Karpas-422 (cell line): ENCODE results near the gene ZNF384. TPM values are rescaled to one million over a fixed set of nuclear protein-coding genes. Genes with fewer than 3 reads are reported as not detected.

Experiments used
- DNase-seq: peaks from one replicate; pipeline ENCODE4 v3.0.0-alpha.2; 2015
- H2AFZ ChIP-seq: fragments of 200-600 bp; sonication (generic); 2 replicates; pipeline ENCODE4 v1.6.1; 2014; ENCODE audit warnings: antibody characterized with exemption, low read length, mixed read lengths
- H3K27ac ChIP-seq: fragments of 200-600 bp; sonication (generic); 2 replicates; pipeline ENCODE4 v1.5.1; 2014; ENCODE audit warnings: mild to moderate bottlenecking, low read length, moderate library complexity
- H3K27me3 ChIP-seq: fragments of 200-600 bp; sonication (generic); 2 replicates; pipeline ENCODE4 v1.6.1; 2014; ENCODE audit warnings: low read length, mixed read lengths
- H3K36me3 ChIP-seq: fragments of 200-600 bp; sonication (generic); 2 replicates; pipeline ENCODE4 v1.6.1; 2014; ENCODE audit warnings: low read length, mixed read lengths; ENCODE audit not compliant: insufficient read depth
- H3K4me1 ChIP-seq: fragments of 200-600 bp; sonication (generic); 2 replicates; pipeline ENCODE4 v1.6.1; 2014; ENCODE audit warnings: mild to moderate bottlenecking, low read length, mixed read lengths
- H3K4me2 ChIP-seq: fragments of 200-600 bp; sonication (generic); 2 replicates; pipeline ENCODE4 v1.6.1; 2014; ENCODE audit warnings: low read length, low read depth, mild to moderate bottlenecking; ENCODE audit not compliant: poor library complexity, severe bottlenecking
- H3K4me3 ChIP-seq: fragments of 200-600 bp; sonication (generic); 2 replicates; pipeline ENCODE4 v1.5.1; 2014; ENCODE audit warnings: mild to moderate bottlenecking, antibody characterized with exemption, low read length, mixed read lengths
- H3K79me2 ChIP-seq: fragments of 200-600 bp; sonication (generic); 2 replicates; pipeline ENCODE4 v1.6.1; 2014; ENCODE audit warnings: mild to moderate bottlenecking, low read length, mixed read lengths
- H3K9ac ChIP-seq: fragments of 200-600 bp; sonication (generic); 2 replicates; pipeline ENCODE4 v1.6.0; 2014; ENCODE audit warnings: low read length
- H3K9me2 ChIP-seq: fragments of 200-600 bp; sonication (generic), shearing (Covaris generic); replicated peaks from 2 replicates; pipeline ENCODE4 v1.6.0; 2014; ENCODE audit warnings: mild to moderate bottlenecking, low read length, moderate library complexity; ENCODE audit not compliant: insufficient read depth
- H3K9me3 ChIP-seq: fragments of 300-700, 200-600 bp; sonication (generic); 2 replicates; pipeline ENCODE4 v1.6.1; 2014; ENCODE audit warnings: low read length, mixed read lengths
- H4K20me1 ChIP-seq: fragments of 200-600 bp; sonication (generic); 2 replicates; pipeline ENCODE4 v1.6.1; 2014; ENCODE audit warnings: mild to moderate bottlenecking, antibody characterized with exemption, low read length, low read depth; ENCODE audit not compliant: insufficient read depth
- total RNA-seq: library from RNA; depleted of rRNA; stranded (reverse); fragments of >200 nt; shearing (Covaris generic); gene quantifications from 2 replicates; pipeline ENCODE4 v1.2.3, GENCODE V29; 2014; ENCODE audit warnings: low replicate concordance

The ZNF384 gene
- total RNA-seq, 1 experiment from 2014 or later = 35.5 TPM

DNA sequence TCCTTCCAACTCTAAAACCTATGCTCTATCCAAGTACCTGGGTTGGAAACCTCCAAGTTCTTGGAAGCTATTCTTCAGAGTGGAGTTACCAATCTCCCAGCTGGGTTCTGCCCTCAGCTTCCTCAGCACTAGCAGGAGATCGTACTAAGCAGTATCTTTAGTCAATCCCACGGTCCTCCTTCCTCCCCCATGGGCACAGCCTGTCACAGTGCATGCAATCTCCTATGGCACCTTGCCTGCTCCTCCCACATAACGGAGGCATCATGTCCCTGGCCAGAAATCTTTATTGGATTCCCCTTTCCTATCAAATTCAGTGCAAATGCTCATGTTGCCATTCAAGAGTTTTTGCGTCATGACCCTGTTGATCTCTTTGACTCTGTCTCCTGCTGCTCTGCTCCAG, 48.0 kb downstream of the ZNF384 start:
- Histone ChIP-seq H3K4me3 (no peak overlapping the region), H3K27me3 (no peaks in the 10 kb centered on the region), H3K27ac (no peak overlapping the region), H3K9me3 (no peaks in the 10 kb centered on the region), H3K9me2 (no peaks in the 10 kb centered on the region), H3K79me2 (no peaks in the 10 kb centered on the region), H4K20me1 (no peaks in the 10 kb centered on the region), H3K36me3 (peaks cover 6% of the 10 kb centered on the region; the same call in 1 of the 2 replicates), H3K9ac (no peak overlapping the region), H2AFZ (no peak overlapping the region), H3K4me2 (no peak overlapping the region), H3K4me1 (peaks cover 5% of the 10 kb centered on the region)
- no peak for DNase-seq

DNA sequence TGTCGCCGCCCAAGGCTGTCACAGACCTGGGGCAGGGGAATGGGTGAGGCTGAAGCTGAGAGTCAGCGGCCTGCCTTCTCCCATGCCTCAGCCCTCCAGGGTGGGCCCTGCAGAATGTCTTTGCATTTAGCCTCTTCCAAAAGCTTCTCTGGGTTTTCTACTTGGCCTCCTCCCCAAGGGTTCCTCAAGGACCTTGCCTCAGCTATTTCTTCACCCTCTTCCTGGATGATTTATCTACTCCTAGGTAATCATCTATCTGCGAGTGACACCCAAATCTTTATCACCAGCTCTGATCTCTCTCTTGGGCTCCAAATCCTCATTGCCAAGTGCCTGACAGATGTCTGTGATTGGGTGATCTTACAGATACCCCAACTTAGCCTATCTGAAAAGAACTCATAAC, 48.7 kb downstream of the ZNF384 start:
- Histone ChIP-seq H3K79me2 (no peaks in the 10 kb centered on the region), H3K4me3 (no peak overlapping the region), H3K4me2 (no peak overlapping the region), H3K9me3 (no peaks in the 10 kb centered on the region), H3K9ac (no peak overlapping the region), H3K4me1 (peaks cover 12% of the 10 kb centered on the region), H4K20me1 (no peaks in the 10 kb centered on the region), H3K27ac (no peak overlapping the region), H3K9me2 (no peaks in the 10 kb centered on the region), H2AFZ (no peak overlapping the region), H3K36me3 (peaks cover 6% of the 10 kb centered on the region; the same call in 1 of the 2 replicates), H3K27me3 (no peaks in the 10 kb centered on the region)
- DNase-seq = no peak

DNA sequence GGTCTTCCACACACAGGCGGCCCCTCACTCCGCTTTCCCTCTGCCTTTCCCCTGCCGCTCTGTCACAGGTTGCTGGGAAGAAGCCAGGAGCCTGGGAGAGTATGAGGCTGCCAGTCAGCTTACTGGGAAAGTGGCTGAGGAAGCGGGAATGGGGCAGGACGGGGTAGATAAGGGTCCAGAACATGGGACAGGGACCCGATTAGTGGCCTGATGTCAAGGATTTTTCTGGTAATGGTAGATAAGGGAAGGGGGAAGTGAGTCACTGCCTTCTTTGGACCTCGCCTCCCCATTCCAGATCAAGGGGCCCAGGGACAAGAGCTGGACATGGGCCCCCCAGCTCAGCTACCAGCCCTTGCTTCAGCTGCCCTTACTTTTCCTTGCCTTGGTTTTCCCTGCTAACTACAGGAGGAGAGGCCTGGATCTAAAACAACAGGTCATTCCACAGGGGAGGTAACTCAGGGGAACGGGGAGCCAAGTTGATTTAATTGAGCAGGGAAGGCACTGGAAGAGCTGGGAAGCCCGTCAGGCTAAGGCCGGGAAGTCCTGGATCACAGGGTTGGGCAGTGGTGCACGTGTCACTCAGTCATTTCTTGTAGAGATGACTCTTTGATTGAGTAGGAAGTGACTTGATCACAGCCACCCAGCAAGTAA, 49.9 kb downstream of the ZNF384 start:
- H3K4me2 ChIP-seq = no peak overlapping the region
- no peak overlapping the region for H3K4me3 ChIP-seq
- H3K27me3 ChIP-seq = no peaks in the 10 kb centered on the region
- peaks cover 16% of the 10 kb centered on the region for H3K4me1 ChIP-seq
- no peaks in the 10 kb centered on the region for H4K20me1 ChIP-seq
- no peaks in the 10 kb centered on the region for H3K9me3 ChIP-seq
- no peak for DNase-seq
- H3K27ac ChIP-seq = no peak overlapping the region
- no peaks in the 10 kb centered on the region for H3K79me2 ChIP-seq
- peaks cover 6% of the 10 kb centered on the region; the same call in 1 of the 2 replicates for H3K36me3 ChIP-seq
- no peak overlapping the region for H2AFZ ChIP-seq
- no peak overlapping the region for H3K9ac ChIP-seq
- no peaks in the 10 kb centered on the region for H3K9me2 ChIP-seq

DNA sequence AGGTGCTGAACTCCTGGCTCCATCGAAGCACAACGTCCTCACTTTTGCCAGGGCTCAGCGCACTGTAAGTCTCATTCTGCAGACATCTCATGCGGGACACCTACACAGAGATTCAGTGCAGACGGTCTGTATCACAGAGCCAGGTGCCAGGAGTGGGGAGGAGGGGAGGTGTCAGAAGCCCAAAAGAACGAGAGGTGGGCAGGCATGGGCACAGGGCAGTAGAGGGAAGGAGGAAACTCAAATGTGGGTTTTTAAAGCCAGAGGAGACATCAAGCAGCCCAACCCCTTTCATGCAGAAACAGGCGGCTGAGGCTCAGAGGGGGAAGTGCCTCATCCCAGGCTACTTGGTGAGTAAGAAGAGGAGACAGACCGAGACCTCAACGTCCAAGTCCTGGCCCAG, 50.9 kb downstream of the ZNF384 start:
- no peak overlapping the region for H3K9ac ChIP-seq
- no peaks in the 10 kb centered on the region for H3K9me3 ChIP-seq
- H3K36me3 ChIP-seq = no peaks in the 10 kb centered on the region
- no peak overlapping the region for H3K27ac ChIP-seq
- H2AFZ ChIP-seq = no peak overlapping the region; the same call in 1 of the 2 replicates
- H3K27me3 ChIP-seq = no peaks in the 10 kb centered on the region
- no peaks in the 10 kb centered on the region for H4K20me1 ChIP-seq
- peaks cover 20% of the 10 kb centered on the region for H3K4me1 ChIP-seq
- H3K4me2 ChIP-seq = no peak overlapping the region
- no peaks in the 10 kb centered on the region for H3K79me2 ChIP-seq
- no peak overlapping the region for H3K4me3 ChIP-seq
- DNase-seq = no peak
- no peaks in the 10 kb centered on the region for H3K9me2 ChIP-seq

DNA sequence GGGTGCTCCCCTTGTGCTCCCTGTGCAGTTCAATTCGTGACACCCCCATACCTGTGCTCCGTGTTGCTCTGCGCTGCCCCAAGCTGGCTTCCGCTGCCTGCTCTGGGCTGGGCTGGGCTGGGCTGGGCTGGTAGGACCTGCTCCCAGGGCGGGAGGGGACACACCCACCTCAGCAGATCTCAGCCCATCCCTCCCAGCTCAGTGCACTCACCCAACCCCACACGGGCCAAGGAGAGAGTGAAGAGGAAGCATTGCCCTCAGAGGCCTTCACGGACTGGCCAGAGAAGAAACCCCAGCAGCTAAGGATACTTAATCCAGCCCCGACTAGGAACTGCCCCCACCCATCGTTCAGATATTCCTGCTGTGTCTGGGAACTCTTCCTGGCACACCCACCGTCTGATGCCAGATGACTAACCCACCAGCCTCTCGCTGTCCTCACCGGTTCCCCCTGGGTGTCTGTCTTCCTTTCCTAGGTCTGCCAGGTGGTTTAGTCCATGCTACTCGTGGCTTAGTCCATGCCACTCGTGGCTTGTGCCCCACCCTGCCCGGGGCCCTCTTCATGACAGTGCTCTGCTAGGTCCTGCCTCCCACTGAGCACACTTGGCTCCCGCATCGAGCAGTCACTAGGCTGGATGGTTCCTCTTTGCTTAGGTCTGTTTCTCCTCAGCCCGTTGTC, 53.2 kb downstream of the ZNF384 start, which contains the start of gene LPAR5:
TSS of gene LPAR5 (minus strand) at position 104 of the 676 bp plus-strand sequence. CDS start 14,711 bp downstream, outside the sequence.
- Histone ChIP-seq H3K9ac (peak within 1 kb of the TSS; percentile 41), H3K9me2 (no peaks in the 10 kb centered on the region), H3K4me1 (peaks cover 44% of the 10 kb centered on the region), H3K9me3 (no peaks in the 10 kb centered on the region), H3K4me2 (peak within 1 kb of the TSS; percentile 54), H3K27me3 (no peaks in the 10 kb centered on the region), H3K36me3 (no peaks in the 10 kb centered on the region), H3K4me3 (peak within 1 kb of the TSS; percentile 53; the same call in 1 of the 2 replicates), H3K79me2 (peaks cover 8% of the 10 kb centered on the region), H2AFZ (no peak within 1 kb of the TSS), H3K27ac (no peak within 1 kb of the TSS), H4K20me1 (no peaks in the 10 kb centered on the region)
- peak; percentile 70 for DNase-seq

DNA sequence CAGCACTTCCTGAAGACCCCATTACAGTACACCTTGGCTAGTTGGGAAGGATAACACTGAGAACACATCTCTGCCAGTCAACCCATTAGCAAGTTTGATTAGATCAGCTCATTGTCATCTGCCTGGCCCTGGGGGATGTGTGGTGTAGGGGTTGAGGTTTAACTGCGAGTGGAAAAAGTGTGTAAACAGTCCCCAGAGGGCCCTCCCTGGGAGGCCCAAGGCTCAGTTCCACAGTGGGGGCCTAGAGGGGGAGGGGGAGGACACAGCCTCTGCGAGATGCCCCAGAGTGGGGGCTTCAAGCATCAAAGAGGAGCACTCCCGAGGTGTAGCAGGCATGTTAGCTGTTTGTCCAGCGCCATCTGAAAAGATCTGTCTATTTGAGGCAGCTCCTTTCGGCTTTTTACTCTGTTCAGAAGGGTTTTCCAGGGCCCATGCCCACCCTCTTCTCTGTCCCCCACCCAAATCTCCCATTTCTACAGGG, 53.8 kb downstream of the ZNF384 start:
- Histone ChIP-seq H3K27ac (no peak overlapping the region), H3K9me3 (no peaks in the 10 kb centered on the region), H3K36me3 (no peaks in the 10 kb centered on the region), H3K4me2 (peak overlapping the region; percentile 54), H3K4me3 (peak overlapping the region; percentile 53; the same call in 1 of the 2 replicates), H3K27me3 (no peaks in the 10 kb centered on the region), H3K9me2 (no peaks in the 10 kb centered on the region), H3K79me2 (peaks cover 14% of the 10 kb centered on the region), H2AFZ (no peak overlapping the region), H3K4me1 (peaks cover 49% of the 10 kb centered on the region), H3K9ac (peak overlapping the region; percentile 41), H4K20me1 (no peaks in the 10 kb centered on the region)
- DNase-seq = peak; percentile 69

DNA sequence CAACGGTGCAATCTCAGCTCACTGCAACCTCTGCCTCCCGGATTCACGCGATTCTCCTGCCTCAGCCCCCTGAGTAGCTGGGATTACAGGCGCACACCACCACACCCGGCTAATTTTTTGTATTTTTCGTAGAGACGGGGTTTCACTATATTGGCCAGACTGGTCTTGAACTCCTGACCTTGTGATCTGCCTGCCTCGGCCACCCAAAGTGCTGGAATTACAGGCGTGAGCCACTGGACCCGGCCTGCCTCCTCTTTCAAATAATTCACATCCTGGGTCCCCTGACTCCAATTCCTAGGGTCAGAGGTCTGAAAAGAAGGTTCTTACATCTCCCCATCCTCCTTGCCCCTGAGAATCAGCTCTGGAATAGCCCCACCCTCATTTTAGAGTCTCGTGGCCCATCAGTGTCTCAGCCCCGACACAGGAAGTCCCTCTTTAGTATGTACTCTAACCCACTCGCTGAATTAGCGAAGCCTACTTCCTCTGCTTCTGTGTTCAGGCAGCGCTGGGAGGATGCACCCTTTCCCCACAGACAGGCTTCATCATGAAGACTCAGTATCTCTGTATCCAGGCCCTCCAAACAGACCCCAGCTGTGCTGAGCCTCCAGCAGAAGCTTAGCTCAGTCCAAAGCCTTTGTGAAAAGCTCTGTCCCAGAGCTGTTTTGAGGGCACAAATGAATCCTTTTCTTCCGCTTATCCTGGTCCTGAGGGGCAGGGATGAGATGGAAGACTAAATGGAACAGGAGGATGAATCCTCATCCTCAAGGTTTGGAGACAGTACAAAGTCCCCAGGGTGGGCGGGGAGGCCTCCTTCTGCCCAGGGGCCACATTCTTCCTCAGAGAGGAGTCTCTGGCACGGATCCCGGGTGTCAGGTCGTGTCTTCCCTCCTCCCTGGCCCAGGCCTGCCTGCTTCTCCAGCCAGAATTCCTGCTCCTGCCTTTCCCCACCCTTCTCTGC, 56.9 kb downstream of the ZNF384 start:
- DNase-seq = peak; percentile 94
- H4K20me1 ChIP-seq = no peaks in the 10 kb centered on the region
- peaks cover 15% of the 10 kb centered on the region for H3K79me2 ChIP-seq
- peak overlapping the region; percentile 80 for H3K9ac ChIP-seq
- peak overlapping the region; percentile 85 for H3K27ac ChIP-seq
- H3K4me1 ChIP-seq = peaks cover 62% of the 10 kb centered on the region
- peak overlapping the region; percentile 86 for H3K4me2 ChIP-seq
- peak overlapping the region; percentile 70 for H3K4me3 ChIP-seq
- H3K9me2 ChIP-seq = no peaks in the 10 kb centered on the region
- no peaks in the 10 kb centered on the region for H3K36me3 ChIP-seq
- peak overlapping the region; percentile 14; the same call in 1 of the 2 replicates for H2AFZ ChIP-seq
- no peaks in the 10 kb centered on the region for H3K9me3 ChIP-seq
- H3K27me3 ChIP-seq = no peaks in the 10 kb centered on the region
